ENCODE results near the gene KCNIP4.

DNA sequence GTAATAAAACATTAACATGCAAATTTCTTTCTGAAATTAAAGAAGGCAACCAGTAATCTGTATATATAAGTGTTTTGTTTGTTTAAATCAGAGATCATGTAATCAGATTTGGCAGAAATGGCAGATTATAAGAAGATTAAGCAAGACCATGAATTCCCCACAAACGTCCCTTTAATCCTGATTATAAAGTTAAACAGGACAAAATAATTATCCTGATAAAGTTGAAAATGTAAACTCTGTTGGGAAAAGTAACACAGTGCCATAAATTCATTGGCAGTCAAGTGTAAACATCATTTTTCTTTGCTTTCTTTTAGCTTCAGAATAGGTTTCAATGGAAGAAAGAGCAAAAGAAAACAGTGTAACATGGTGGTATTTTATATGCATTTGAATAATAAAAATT is 256.3 kb downstream of the KCNIP4 start:
- TF ChIP-seq CTCF (IDR thresholded peaks at IDR 0.05) (no peak), POLR2A (IDR thresholded peaks at IDR 0.05) (no peak)
